SKM-1 (cell line): ENCODE results near the gene WDR20.

Experiments used
- DNase-seq: peaks from one replicate; lab custom pipeline; 2025; ENCODE audit not compliant: unreplicated experiment; lab: John Stamatoyannopoulos, UW

WDR20 gene

GRCh38 chr14:102215576-102216250, 76.0 kb downstream of the WDR20 start:
- DNase-seq, result no peak

DNA sequence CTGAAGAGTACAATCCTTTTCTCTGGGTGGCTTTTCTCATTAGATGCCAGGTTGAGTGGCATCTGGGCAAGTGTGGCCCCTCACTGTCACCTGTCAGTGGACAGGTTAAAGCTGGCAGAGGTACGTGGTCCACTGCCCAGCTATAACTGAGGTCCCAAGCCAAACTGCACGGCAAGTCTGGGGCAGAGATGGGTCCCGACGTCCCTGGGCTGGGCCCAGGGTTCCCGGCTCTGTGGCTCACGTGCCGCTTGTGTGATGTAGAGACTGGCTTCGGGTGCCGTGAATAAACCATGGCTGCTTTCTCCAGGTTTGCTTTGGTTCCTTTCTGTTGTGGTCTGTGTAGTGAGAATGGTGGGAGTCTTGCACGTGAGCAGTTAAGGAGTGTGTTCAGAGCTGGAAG, 77.7 kb downstream of the WDR20 start:
- no peak for DNase-seq

- no peak for DNase-seq
Observed at GRCh38 chr14:102217987-102218421, 78.3 kb downstream of the WDR20 start.

DNA sequence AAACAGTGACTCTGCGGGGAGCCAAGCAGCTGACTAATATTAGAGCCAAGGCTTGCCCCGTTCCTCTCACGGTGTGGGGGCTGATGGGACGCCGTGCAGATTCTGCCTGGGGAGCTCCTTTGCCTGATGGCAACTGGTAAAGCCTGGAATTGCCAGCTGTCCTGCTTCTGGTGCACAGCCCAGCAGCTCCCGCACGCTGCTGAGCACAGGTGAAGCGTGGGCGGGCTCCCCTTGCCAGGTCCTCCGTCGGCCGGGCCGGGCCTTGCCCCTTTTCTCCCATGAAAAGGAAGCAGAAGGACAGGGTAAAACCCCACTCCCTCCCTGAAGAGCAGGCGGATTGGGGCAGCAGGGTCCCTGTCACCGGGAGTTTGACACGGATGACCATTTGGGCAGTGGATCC, 79.0 kb downstream of the WDR20 start:
- DNase-seq, result no peak

GRCh38 chr14:102219316-102219715, 79.6 kb downstream of the WDR20 start:
- no peak for DNase-seq

DNA sequence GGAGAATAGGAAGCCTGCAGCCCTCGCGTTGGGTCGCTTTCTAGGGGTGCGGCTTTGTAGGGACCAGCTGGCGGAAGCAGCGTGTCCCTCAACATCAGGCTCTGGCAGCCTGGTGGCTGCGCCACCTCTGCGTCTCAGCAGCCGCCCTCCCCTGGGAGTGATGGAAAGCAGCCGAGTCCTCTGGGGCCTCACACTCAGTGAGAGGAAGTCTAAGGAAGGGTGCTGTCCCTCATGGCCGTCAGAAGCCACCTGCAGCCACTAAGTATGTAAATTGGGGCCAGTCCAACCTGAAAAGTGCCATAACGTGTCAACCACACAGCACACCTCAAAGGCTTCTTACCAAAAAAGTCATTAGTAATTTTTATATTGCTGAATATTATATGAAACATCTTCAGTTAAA, 80.3 kb downstream of the WDR20 start:
- no peak for DNase-seq

DNA sequence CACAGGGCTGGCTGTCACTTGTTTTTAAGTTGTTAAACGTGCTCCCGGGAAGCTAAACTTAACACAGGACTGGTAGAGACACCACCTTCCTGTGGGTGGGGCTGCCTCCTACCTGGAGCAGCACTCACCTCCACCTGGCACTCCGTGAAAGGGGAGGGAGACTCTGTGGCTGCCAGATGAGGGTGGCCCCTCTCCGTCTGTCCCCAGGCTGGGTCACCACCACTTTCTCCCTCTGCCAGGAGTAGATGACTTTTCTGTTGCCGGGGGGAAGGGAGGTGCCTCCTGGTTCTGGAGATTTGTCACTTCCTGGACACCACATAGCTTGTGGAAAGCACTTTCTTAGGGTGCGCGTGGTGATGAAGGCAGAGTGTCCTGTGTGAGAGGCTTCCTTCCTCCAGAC, 81.3 kb downstream of the WDR20 start:
- DNase-seq, result no peak

GRCh38 chr14:102222009-102222575, 82.4 kb downstream of the WDR20 start:
- DNase-seq, result no peak

GRCh38 chr14:102222751-102223150, 83.1 kb downstream of the WDR20 start:
- DNase-seq, result no peak

GRCh38 chr14:102223682-102224081, 84.0 kb downstream of the WDR20 start:
- DNase-seq, result no peak

- no peak for DNase-seq
Observed at GRCh38 chr14:102225386-102225785, 85.7 kb downstream of the WDR20 start.

- DNase-seq, result no peak
Observed at GRCh38 chr14:102225936-102226335, 86.2 kb downstream of the WDR20 start.

- DNase-seq, result no peak
Observed at GRCh38 chr14:102226356-102227125, 86.8 kb downstream of the WDR20 start.

DNA sequence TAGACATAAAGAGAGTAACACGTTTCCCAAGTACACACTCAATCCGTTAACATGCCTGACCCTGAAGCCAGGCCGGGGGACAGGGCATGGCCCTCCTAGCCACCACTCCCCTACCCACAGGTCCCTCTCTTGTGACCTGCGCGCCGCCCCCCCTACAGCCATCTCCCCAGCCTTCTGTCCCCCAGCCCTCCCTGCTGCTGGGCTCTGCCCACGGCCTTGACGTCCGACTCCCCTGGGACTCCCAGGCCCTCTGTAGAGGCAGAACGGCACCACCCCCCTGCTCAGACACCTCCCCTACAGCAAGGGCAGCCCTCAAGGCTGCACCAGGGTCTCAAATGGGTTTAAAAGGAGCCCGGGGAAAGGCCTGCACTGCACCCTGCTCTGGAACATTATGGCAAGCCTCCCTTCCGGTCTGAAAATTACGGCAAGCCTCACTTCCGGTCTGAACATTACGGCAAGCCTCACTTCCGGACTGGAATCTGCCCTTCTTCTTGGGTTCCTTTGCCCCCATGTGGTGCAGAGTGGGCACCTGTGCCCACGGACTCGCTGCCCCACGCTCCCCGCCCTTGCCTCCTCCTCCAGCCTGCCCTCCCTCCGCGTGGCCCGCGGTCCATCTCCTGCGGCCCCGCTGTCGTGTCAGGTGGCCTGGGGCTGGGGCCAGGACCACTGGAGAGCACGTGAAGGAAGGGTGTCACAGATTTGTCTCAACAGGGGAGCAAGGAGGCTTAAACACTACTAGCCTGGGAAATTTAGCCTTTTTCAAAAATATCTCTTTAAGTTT, 87.7 kb downstream of the WDR20 start:
- DNase-seq, result no peak

DNA sequence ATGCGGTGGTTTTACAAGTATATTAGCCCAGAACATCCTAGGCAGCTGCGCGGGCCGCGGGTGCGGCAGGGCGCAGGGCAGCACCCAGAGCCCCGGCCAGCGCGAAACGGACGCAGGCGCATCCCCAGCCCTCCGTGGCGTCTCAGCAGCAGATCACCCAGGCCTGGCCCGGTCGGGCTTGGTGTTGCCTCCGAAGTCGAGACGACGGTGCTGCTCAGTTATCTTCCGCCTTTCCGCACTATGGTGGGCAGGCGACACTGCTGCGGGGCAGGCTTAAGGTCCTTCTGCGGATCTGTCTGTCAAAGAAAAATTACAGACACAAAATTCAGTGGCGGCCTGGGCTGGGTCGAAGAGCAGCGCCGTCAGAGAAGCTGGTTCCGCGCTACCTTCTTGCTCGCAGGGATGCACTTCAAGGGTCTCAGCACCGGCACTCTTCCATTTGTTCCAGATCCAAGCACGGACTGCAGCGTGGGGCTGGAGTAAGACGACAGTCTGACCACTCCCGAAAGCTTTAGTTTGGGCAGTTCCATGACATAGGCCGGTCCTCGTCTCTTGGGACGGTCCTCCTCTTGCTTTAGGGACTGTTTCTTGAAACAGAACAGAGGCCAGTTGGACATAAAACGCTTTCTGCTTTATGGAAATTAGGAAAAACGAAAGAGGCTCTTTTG, 89.5 kb downstream of the WDR20 start:
- DNase-seq, result no peak

GRCh38 chr14:102229739-102230092, 90.0 kb downstream of the WDR20 start:
- DNase-seq, result no peak

DNA sequence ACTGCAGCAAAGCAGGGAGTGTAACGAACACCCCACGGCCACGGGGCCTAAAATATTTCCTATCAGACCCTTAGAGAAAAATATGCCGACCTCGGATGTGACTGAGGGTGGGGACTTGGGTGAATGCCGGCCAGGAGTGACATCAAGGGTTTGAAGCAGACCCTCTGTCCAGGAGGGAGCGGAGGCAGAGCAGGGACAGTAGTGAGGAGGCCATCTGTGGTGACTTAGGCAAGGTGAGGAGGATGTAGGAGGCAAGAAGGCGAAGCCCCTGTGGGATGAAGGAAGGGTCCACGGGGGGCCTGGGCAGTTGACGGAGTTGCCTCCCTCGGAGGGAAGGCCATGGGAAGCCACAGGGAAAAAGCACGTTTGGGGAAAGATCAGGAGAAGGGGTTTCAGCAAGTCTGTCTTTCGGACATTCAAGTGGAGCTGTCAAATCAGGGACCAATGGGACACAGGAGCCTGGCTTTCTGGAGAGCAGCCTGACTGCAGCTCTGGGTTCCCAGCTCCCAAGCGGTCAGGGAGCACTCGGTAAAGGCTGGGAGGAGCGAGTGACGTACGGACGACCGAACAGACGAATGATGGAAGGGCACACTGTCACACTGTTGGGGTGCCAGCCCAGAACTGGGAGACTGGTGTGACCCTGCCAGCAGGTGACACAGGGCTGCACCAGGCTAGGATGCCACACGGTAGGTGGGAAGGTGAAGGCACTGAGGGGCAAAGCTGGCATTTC, 90.9 kb downstream of the WDR20 start:
- no peak for DNase-seq

DNA sequence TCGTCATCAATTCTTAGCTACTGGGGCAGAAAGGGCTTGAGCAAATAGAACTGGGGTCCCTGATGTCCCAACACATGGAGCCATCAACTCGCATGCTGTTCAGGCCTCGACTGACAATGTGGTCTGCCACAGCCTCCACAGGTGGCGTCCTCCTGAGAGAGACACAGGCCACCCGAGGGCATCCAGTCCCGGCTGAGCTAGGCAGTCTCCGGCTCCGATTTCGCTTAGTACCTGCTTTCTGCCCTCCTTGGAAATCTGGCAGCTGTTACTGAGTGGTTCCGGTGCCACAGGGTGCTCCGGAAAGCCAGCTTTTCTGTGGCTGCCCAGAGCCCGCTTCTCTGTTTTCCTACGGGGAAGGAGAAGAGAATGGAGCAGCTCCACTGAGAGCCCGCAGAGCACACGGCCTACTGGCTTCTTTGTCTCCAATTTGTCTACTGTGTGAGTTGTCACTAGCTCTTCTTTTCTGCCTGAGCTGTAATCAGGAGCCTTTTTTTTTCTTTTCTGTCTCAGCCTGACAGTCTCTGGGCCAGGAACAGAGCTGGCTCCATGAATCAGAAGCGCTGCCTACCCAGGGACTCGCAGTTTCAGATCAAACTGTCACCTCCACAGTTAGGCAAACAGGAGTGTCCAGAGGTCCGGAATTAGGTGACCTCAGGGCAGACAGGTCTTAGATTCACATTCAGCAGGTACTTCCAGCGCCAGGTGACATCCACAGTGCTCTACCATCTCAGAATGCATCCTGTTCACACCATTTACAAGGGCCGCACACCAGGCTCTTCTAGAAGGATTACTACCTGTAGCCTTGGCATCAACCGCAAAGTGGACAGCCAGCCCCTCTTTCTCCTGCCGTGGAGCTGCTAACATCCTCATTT, 92.0 kb downstream of the WDR20 start:
- no peak for DNase-seq

GRCh38 chr14:102232348-102232625, 92.6 kb downstream of the WDR20 start:
- no peak for DNase-seq

- DNase-seq, result no peak
Observed at GRCh38 chr14:102233081-102233480, 93.4 kb downstream of the WDR20 start.
